ENCODE measurements around the gene GPC4. TPM values are rescaled to one million over a fixed set of nuclear protein-coding genes. Genes with fewer than 3 reads are reported as not detected.

GPC4 gene
- total and polyA plus RNA-seq, 2 donors (not counting 3 experiments of a cell fraction or from before 2014, with no cell fraction given) = 0.20 TPM; not detected in 1

GRCh38 chrX:133374874-133375387 is 40.4 kb downstream of the GPC4 start:
- Histone ChIP-seq H3K4me3 (replicated peaks in 1 of 3; ENCODE audit: insufficient read depth in 1 of 3, low read depth in 1 of 3, low read length in 3 of 3) (no peak overlapping the region), H3K36me3 (ENCODE audit: control insufficient read depth in 2 of 2, extremely low read depth in 1 of 2, insufficient read depth in 2 of 2, low read length in 2 of 2) (no peaks in the 10 kb centered on the region), H3K79me2 (ENCODE audit: control insufficient read depth, insufficient read depth, low read length) (no peaks in the 10 kb centered on the region), H3K4me1 (ENCODE audit: control insufficient read depth, extremely low read depth, insufficient read depth, low read length) (no peaks in the 10 kb centered on the region), H3K9ac (replicated peaks; ENCODE audit: extremely low read depth, insufficient read depth, low read length) (no peak overlapping the region), H3K9me1 (replicated peaks; ENCODE audit: control insufficient read depth, extremely low read depth, insufficient read depth, low read length) (no peaks in the 10 kb centered on the region), H2AFZ (ENCODE audit: low read depth, low read length) (no peak overlapping the region), H3K4me2 (ENCODE audit: insufficient read depth, low read length) (no peak overlapping the region), H4K20me1 (replicated peaks; ENCODE audit: control insufficient read depth, extremely low read depth, insufficient read depth, low read length) (no peaks in the 10 kb centered on the region), H3K9me3 (replicated peaks; ENCODE audit: control insufficient read depth, insufficient read depth, low read length) (no peaks in the 10 kb centered on the region), H3K27ac (ENCODE audit: insufficient read depth, low read depth, low read length) (no peak overlapping the region), H3K27me3 (ENCODE audit: control insufficient read depth in 2 of 2, insufficient read depth in 2 of 2, low read length in 2 of 2) (no peaks in the 10 kb centered on the region)
- no peak for FAIRE-seq
- CTCF ChIA-PET = no interaction called here
- intact Hi-C loops (cut with micrococcal nuclease) = no loop called here
- TF ChIP-seq GATA2 (IDR thresholded peaks at IDR 0.05; ENCODE audit: insufficient read depth, insufficient read length, low read depth, low read length) (no peak), POLR2AphosphoS5 (IDR thresholded peaks at IDR 0.05; ENCODE audit: insufficient read depth, low read depth, low read length) (no peak), EZH2 (IDR thresholded peaks at IDR 0.05; ENCODE audit: borderline replicate concordance, low read depth, low read length, severe bottlenecking) (no peak), MAX (IDR thresholded peaks at IDR 0.05; ENCODE audit: insufficient read depth, insufficient read length) (no peak), FOS (IDR thresholded peaks at IDR 0.05; ENCODE audit: borderline replicate concordance, insufficient read depth, low read length) (no peak), JUN (IDR thresholded peaks at IDR 0.05; ENCODE audit: borderline replicate concordance, insufficient read depth, insufficient read length, low read depth) (no peak), MYC (IDR thresholded peaks at IDR 0.05; ENCODE audit: low read depth, low read length) (no peak), CTCF (IDR thresholded peaks at IDR 0.05; ENCODE audit: extremely low read depth in 1 of 2, insufficient read depth in 1 of 2, low read depth in 1 of 2, low read length in 2 of 2) (no peak), POLR2A (IDR thresholded peaks at IDR 0.05; ENCODE audit: low read depth, low read length) (no peak)
- POLR2A ChIA-PET = no interaction called here
- no peak for DNase-seq (ENCODE audit: low read depth, low spot score)
- no TSS peak for BruUV-seq (replicated peaks)
- dilution Hi-C loops (cut with MboI; ENCODE audit: extremely low pct_ligation_motif_present, low sequenced_read_pairs) = no loop called here

Measured in endothelial cell of umbilical vein (primary cell).